SK-N-SH (cell line): ENCODE data around the gene RPIA. TPM values are rescaled to one million over a fixed set of nuclear protein-coding genes. Genes with fewer than 3 reads are reported as not detected.
"Not testable (repeated sequence)": the region's sequence is repeated elsewhere in the genome, so short reads cannot be mapped to it uniquely, and the experiment has no call there.

Source experiments
- CTCF ChIA-PET: fragments of 300-600, 350-600 bp; formaldehyde crosslinking; extraction: SDS; loops from one replicate; lab custom pipeline; 2021; lab: Yijun Ruan, JAX
- POLR2A ChIA-PET: fragments of 350-600 bp; sonication (Branson Sonifier 250); formaldehyde crosslinking; extraction: SDS; loops from one replicate; lab custom pipeline; 2020; ENCODE audit warnings: antibody characterized with exemption, inconsistent platforms; lab: Yijun Ruan, JAX
- DNase-seq: peaks from one replicate; pipeline ENCODE4 v3.0.0; 2012
- H2AFZ ChIP-seq: fragments of 200-600 bp; sonication (generic); 2 replicates; pipeline ENCODE4 v1.8.1; 2016; ENCODE audit warnings: antibody characterized with exemption, mild to moderate bottlenecking, low read depth
- H3F3A ChIP-seq: fragments of 200-600 bp; sonication (generic); replicated peaks from 2 replicates; pipeline ENCODE3; 2016; ENCODE audit warnings: antibody characterized with exemption, mild to moderate bottlenecking; ENCODE audit not compliant: insufficient read depth
- H3K27ac ChIP-seq, 2 experiments: fragments of 200-500 bp in 1 of 2; fragments of 200-600 bp in 1 of 2; sonication (Bioruptor generic) in 1 of 2; sonication (generic), shearing (Covaris generic) in 1 of 2; 2 replicates each; pipeline versions ENCODE4 v1.5.1 to v1.6.1; 2014 to 2016; ENCODE audit warnings: low read depth in 2 of 2, inconsistent platforms in 1 of 2, low read length in 1 of 2, mild to moderate bottlenecking in 1 of 2, mixed read lengths in 1 of 2
- H3K27me3 ChIP-seq: fragments of 200-600 bp; sonication (generic), shearing (Covaris generic); 2 replicates; pipeline ENCODE4 v1.6.1; 2016; ENCODE audit warnings: mixed run types; ENCODE audit not compliant: insufficient read depth
- H3K36me3 ChIP-seq, 2 experiments: fragments of 200-500 bp in 1 of 2; fragments of 200-600 bp in 1 of 2; sonication (Bioruptor generic) in 1 of 2; sonication (generic) in 1 of 2; replicated peaks in 1 of 2; 2 replicates each; pipeline versions ENCODE3 to v1.5.1; 2014 to 2016; ENCODE audit warnings: low read length in 1 of 2, mild to moderate bottlenecking in 1 of 2; ENCODE audit not compliant: insufficient read depth in 2 of 2, control insufficient read depth in 1 of 2
- H3K4me1 ChIP-seq, 2 experiments: fragments of 200-500 bp in 1 of 2; fragments of 200-600 bp in 1 of 2; sonication (Bioruptor generic) in 1 of 2; sonication (generic), shearing (Covaris generic) in 1 of 2; 2 replicates each; pipeline versions ENCODE4 v1.5.1 to v1.6.1; 2014 to 2016; ENCODE audit warnings: low read depth in 1 of 2, low read length in 1 of 2, mixed run types in 1 of 2; ENCODE audit not compliant: insufficient read depth in 2 of 2, control insufficient read depth in 1 of 2
- H3K4me2 ChIP-seq: fragments of 200-600 bp; sonication (generic), shearing (Covaris generic); 2 replicates; pipeline ENCODE4 v1.6.1; 2017; ENCODE audit warnings: mixed run types
- H3K4me3 ChIP-seq, 2 experiments: fragments of 200-500 bp in 1 of 2; fragments of 200-600 bp in 1 of 2; sonication (Bioruptor generic) in 1 of 2; sonication (generic), shearing (Covaris generic) in 1 of 2; 2 replicates each; pipeline versions ENCODE4 v1.5.1 to v1.8.1; 2014 to 2016; ENCODE audit warnings: low read depth in 2 of 2, inconsistent platforms in 1 of 2, low read length in 1 of 2, mild to moderate bottlenecking in 1 of 2, mixed read lengths in 1 of 2, moderate library complexity in 1 of 2
- H3K79me2 ChIP-seq: fragments of 200-600 bp; sonication (generic); 2 replicates; pipeline ENCODE4 v1.8.1; 2017; ENCODE audit warnings: mild to moderate bottlenecking; ENCODE audit not compliant: insufficient read depth
- H3K9ac ChIP-seq: fragments of 200-600 bp; sonication (generic); 2 replicates; pipeline ENCODE4 v1.6.1; 2017; ENCODE audit warnings: mixed run types
- H3K9me2 ChIP-seq: fragments of 200-600 bp; sonication (generic); 2 replicates; pipeline ENCODE4 v1.6.1; 2017; ENCODE audit warnings: mixed run types
- H3K9me3 ChIP-seq: fragments of 200-600 bp; sonication (generic); 2 replicates; pipeline ENCODE4 v1.6.1; 2017; ENCODE audit warnings: mixed run types, mild to moderate bottlenecking, moderate library complexity
- H4K20me1 ChIP-seq: fragments of 200-600 bp; sonication (generic); 2 replicates; pipeline ENCODE4 v1.6.1; 2017; ENCODE audit warnings: mild to moderate bottlenecking, mixed run types; ENCODE audit not compliant: insufficient read depth
- FOSL2 ChIP-seq: IDR thresholded peaks from 2 replicates; pipeline ENCODE4 v1.4.0; 2012; ENCODE audit warnings: low read depth, mild to moderate bottlenecking, moderate library complexity, borderline replicate concordance
- FOXJ3 ChIP-seq: sonication (generic); formaldehyde crosslinking; IDR thresholded peaks from 2 replicates; pipeline ENCODE4 v1.5.1; 2020; ENCODE audit warnings: mild to moderate bottlenecking, missing genetic modification reagents
- FOXM1 ChIP-seq: IDR thresholded peaks from 2 replicates; pipeline ENCODE4 v1.4.0; 2012; ENCODE audit warnings: low read depth, mild to moderate bottlenecking
- GATA2 ChIP-seq: sonication (generic); formaldehyde crosslinking; IDR thresholded peaks from 2 replicates; pipeline ENCODE4 v1.5.0; 2020; ENCODE audit warnings: mild to moderate bottlenecking, missing genetic modification reagents
- MXI1 ChIP-seq: IDR thresholded peaks from 2 replicates; pipeline ENCODE4 v1.6.1; 2012; ENCODE audit warnings: mild to moderate bottlenecking, low read depth, low read length, improper control_type of control experiment
- NRF1 ChIP-seq: IDR thresholded peaks from 2 replicates; pipeline ENCODE4 v1.6.1; 2012; ENCODE audit warnings: low read depth, mild to moderate bottlenecking, low read length
- RAD21 ChIP-seq: IDR thresholded peaks from 2 replicates; pipeline ENCODE4 v1.6.1; 2012; ENCODE audit warnings: mild to moderate bottlenecking, low read length
- RCOR1 ChIP-seq: fragments of 150-350 bp; IDR thresholded peaks from 2 replicates; pipeline ENCODE4 v1.6.1; 2017; ENCODE audit warnings: antibody characterized with exemption, low read length
- TEAD4 ChIP-seq: IDR thresholded peaks from 2 replicates; pipeline ENCODE4 v1.4.0; 2012; ENCODE audit warnings: mild to moderate bottlenecking, borderline replicate concordance; ENCODE audit not compliant: insufficient read depth
- YY1 ChIP-seq: IDR thresholded peaks from 2 replicates; pipeline ENCODE4 v1.4.0; 2012; ENCODE audit warnings: low read depth, mild to moderate bottlenecking
- WGBS: methylation state at CpG from one replicate; pipeline ENCODE4 v1.1.6; 2017; ENCODE audit warnings: low lambda C conversion rate; 5-methylcytosine and 5-hydroxymethylcytosine counted together
- polyA plus RNA-seq, 3 experiments: library from polyadenylated mRNA; depleted of rRNA; stranded (reverse); fragments of >200 nt; gene quantifications; 2 replicates each; pipeline ENCODE4 v1.2.3, GENCODE V29; 2012
- TF ChIP-seq, protein P1 (sequence below): IDR thresholded peaks from 2 replicates; pipeline ENCODE4 v1.4.0; 2012; ENCODE audit warnings: low read depth, borderline replicate concordance
- TF ChIP-seq, protein P2 (sequence below): IDR thresholded peaks from 2 replicates; pipeline ENCODE4 v1.4.0; 2012; ENCODE audit warnings: low read depth, borderline replicate concordance

The RPIA gene
- polyA plus RNA-seq, 1 of the 3 experiments (the other 2 are of a cell fraction): 17.4 TPM

DNA sequence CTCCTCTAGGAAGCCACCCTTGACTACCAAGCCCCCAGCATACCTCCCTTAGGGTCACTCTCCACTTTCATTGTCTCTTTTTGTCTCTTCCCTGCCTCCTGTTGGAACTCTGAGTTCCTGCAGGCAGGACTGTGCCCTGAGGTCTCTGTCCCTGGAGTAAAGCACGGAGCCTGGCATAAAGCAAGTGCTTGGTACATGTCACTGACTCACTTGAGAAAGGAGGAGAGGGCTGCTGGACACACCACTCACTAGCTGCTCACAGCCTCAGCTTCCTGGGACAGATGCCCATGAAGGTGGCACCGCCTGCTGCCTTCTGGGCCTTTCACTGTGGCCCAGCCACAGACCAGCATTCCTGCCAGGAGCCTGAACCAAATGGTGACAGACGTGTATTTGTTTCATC lies 64.4 kb downstream of the RPIA start:
- TF ChIP-seq TEAD4 (no peak), FOSL2 (no peak), GATA2 (no peak), RCOR1 (no peak), FOXM1 (no peak), NRF1 (no peak), YY1 (no peak), FOXJ3 (no peak), MXI1 (no peak)
- TF ChIP-seq, protein P1, sequence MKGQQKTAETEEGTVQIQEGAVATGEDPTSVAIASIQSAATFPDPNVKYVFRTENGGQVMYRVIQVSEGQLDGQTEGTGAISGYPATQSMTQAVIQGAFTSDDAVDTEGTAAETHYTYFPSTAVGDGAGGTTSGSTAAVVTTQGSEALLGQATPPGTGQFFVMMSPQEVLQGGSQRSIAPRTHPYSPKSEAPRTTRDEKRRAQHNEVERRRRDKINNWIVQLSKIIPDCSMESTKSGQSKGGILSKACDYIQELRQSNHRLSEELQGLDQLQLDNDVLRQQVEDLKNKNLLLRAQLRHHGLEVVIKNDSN: no peak
- TF ChIP-seq, protein P2, sequence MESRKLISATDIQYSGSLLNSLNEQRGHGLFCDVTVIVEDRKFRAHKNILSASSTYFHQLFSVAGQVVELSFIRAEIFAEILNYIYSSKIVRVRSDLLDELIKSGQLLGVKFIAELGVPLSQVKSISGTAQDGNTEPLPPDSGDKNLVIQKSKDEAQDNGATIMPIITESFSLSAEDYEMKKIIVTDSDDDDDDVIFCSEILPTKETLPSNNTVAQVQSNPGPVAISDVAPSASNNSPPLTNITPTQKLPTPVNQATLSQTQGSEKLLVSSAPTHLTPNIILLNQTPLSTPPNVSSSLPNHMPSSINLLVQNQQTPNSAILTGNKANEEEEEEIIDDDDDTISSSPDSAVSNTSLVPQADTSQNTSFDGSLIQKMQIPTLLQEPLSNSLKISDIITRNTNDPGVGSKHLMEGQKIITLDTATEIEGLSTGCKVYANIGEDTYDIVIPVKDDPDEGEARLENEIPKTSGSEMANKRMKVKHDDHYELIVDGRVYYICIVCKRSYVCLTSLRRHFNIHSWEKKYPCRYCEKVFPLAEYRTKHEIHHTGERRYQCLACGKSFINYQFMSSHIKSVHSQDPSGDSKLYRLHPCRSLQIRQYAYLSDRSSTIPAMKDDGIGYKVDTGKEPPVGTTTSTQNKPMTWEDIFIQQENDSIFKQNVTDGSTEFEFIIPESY: no peak
- ChIA-PET CTCF (no interaction called here), POLR2A (no interaction called here)
- no peaks in the 10 kb centered on the region for H3K9me2 ChIP-seq
- no peaks in the 10 kb centered on the region for H3K9me3 ChIP-seq
- H3K4me3 ChIP-seq: no peak overlapping the region
- H3F3A ChIP-seq: no peaks in the 10 kb centered on the region
- no peak overlapping the region for H3K27ac ChIP-seq
- WGBS: 100% methylated on average over 3 of the region's 3 CpGs
- no peak for DNase-seq
- H3K27me3 ChIP-seq: no peaks in the 10 kb centered on the region
- H2AFZ ChIP-seq: no peak overlapping the region
- peaks cover 7 to 32% of the 10 kb centered on the region in 2 experiments for H3K36me3 ChIP-seq
- no peaks in the 10 kb centered on the region for H3K79me2 ChIP-seq
- no peaks in the 10 kb centered on the region; a peak in 1 of 4 replicates for H3K4me1 ChIP-seq
- H3K9ac ChIP-seq: no peak overlapping the region
- no peaks in the 10 kb centered on the region for H4K20me1 ChIP-seq
- H3K4me2 ChIP-seq: no peak overlapping the region

DNA sequence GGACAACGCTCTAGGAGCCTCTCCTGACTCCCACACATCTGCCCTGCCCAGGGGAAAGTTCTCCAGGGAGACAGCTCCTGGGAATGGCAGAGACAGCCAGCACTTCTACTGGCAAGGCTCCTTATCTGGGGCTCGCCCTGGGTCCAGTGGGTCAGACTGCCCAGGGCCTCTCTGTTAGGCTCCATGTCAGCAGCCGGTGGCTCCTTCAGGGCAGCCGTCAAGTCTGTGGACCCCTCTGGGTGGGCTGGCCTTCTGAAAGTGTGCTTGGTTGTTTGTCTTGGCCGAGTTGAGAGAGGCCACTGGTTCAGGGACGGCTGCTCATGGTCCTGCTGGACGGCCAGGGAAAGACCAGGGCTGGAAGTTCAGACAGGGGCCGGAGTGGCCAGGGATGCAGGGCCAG lies 65.6 kb downstream of the RPIA start:
- H3K27ac ChIP-seq: no peak overlapping the region
- ChIA-PET CTCF (interaction anchor here (1.0 kb wide), 1 partner anchor 17 kb away, joined by 3 read pairs; no protein-coding TSS in a partner anchor), POLR2A (no interaction called here)
- no peak overlapping the region for H3K9ac ChIP-seq
- H3K4me3 ChIP-seq: no peak overlapping the region
- H4K20me1 ChIP-seq: no peaks in the 10 kb centered on the region
- no peak overlapping the region for H3K4me2 ChIP-seq
- 96% methylated on average over 5 of the region's 8 CpGs for WGBS
- H3K79me2 ChIP-seq: no peaks in the 10 kb centered on the region
- no peaks in the 10 kb centered on the region; a peak in 1 of 4 replicates for H3K4me1 ChIP-seq
- no peaks in the 10 kb centered on the region for H3K27me3 ChIP-seq
- peaks cover 0 to 20% of the 10 kb centered on the region in 2 experiments for H3K36me3 ChIP-seq
- no peaks in the 10 kb centered on the region for H3F3A ChIP-seq
- TF ChIP-seq FOSL2: no peak
- TF ChIP-seq, protein P2: no peak
- TF ChIP-seq RAD21: no peak
- H2AFZ ChIP-seq: no peak overlapping the region
- H3K9me3 ChIP-seq: no peaks in the 10 kb centered on the region
- no peaks in the 10 kb centered on the region for H3K9me2 ChIP-seq
- no peak for DNase-seq

DNA sequence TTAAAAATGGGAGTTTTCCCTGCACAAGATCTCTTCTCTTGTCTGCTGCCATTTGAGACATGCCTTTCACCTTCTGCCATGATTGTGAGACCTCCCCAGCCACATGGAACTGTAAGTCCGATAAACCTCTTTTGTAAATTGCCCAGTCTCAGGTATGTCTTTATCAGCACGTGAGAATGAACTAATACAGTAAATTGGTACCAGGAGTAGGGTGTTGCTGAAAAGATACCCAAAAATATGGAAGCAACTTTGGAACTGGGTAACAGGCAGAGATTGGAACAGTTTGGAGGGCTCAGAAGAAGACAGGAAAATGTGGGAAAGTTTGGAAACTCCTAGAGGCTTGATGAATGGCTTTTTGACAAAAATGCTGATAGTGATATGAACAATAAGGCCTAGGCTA lies 67.2 kb downstream of the RPIA start:
- CTCF ChIA-PET, POLR2A ChIA-PET: not testable (repeated sequence)
- 81% methylated on average over 2 of the region's 2 CpGs for WGBS

More for the DNA sequence above, 67.2 kb downstream of the RPIA start:
- DNase-seq, H3K4me1 ChIP-seq, H3K9ac ChIP-seq, H3K36me3 ChIP-seq, H3K27ac ChIP-seq, H3K27me3 ChIP-seq, H3K4me3 ChIP-seq, H2AFZ ChIP-seq, H3K4me2 ChIP-seq, H3K9me2 ChIP-seq, H3K9me3 ChIP-seq, H3K79me2 ChIP-seq, H3F3A ChIP-seq, H4K20me1 ChIP-seq: not testable (repeated sequence)
